GM13977 (cell line): ENCODE data around the gene SGK1.
"Not testable (repeated sequence)": the region's sequence is repeated elsewhere in the genome, so short reads cannot be mapped to it uniquely, and the experiment has no call there.

Experiments
- DNase-seq: peaks from one replicate; pipeline ENCODE4 v3.0.0; 2012; ENCODE audit warnings: low spot score
- CTCF ChIP-seq: IDR thresholded peaks from 2 replicates; pipeline ENCODE4 v1.5.1; 2012; ENCODE audit warnings: mild to moderate bottlenecking, control low read depth; ENCODE audit not compliant: insufficient read depth; ENCODE audit errors: extremely low read depth, missing control alignments
- in situ Hi-C: fragments of 300-500 bp; cut with MboI; formaldehyde crosslinking; loops from one replicate; pipeline ENCODE4 v1.12.0; 2022; ENCODE audit warnings: low sequenced_read_pairs, low pct_unique_long_range_greater_than_20kb, mixed read lengths, inconsistent platforms; ENCODE audit not compliant: unreplicated experiment

SGK1 gene

GRCh38 chr6:134258849-134259306 lies 59.0 kb downstream of the SGK1 start:
- in situ Hi-C loops = no loop called here
- TF ChIP-seq CTCF = no peak
- DNase-seq = no peak

- no peak for DNase-seq
- in situ Hi-C loops = no loop called here
- no peak for TF ChIP-seq CTCF
Measured at GRCh38 chr6:134257516-134257915, 60.4 kb downstream of the SGK1 start.

DNA sequence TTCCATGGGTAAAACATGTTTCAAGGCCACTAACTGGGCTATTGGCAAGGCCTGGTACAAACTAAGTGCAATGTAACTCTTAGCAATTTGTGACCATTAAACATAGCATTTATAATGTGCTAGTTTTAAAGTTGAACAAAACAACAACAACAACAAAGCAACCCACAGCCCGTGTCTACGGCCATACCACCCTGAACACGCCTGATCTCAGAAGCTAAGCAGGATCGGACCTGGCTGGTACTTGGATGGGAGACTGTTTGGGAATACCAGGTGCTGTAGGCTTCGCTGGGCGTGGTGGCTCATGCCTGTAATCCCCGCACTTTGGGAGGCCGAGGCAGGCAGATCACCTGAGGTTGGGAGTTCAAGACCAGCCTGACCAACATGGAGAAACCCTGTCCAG lies 61.0 kb downstream of the SGK1 start:
- no peak for TF ChIP-seq CTCF
- in situ Hi-C loops = no loop called here
- DNase-seq = no peak

DNA sequence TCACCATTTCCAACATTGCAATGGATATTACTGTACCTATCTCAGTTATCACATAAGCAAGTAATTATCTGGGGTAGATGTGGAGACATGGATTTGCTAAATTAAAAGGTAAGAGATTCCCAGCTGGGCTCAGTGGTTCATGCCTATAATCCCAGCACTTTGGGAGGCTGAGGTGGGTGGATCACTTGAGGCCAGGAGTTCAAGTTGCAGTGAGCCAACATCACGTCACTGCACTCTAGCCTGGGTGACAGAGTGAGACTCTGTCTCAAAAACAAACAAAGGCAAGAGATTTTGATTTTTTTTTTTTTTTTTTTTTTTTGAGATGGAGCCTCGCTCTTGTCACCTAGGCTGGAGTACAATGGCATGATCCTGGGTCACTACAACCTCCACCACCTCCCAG lies 62.6 kb downstream of the SGK1 start:
- DNase-seq, in situ Hi-C loops: not testable (repeated sequence)

DNA sequence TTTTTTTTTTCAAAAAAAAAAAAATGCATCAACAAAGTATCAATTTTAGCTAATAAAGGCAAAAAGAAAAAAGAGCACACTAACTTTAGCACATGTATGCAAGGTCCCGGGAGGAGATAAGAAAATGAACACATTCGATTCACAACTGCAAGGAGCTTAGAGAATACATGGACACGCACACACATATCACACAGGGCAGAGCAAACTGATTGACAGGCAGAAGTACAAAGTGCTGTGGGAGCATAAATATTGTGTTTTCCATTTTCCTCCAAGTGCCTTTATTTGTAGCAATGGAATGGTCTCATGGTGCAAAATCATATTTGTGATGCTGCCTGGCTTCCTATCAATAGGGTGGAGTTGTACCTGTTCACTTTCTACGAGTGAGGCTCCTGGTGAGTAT lies 63.8 kb downstream of the SGK1 start:
- no peak for TF ChIP-seq CTCF
- in situ Hi-C loops = no loop called here
- no peak for DNase-seq

- DNase-seq = no peak
- in situ Hi-C loops = no loop called here
- TF ChIP-seq CTCF = no peak
Measured at GRCh38 chr6:134253681-134254080, 64.2 kb downstream of the SGK1 start.

GRCh38 chr6:134251320-134251719 lies 66.6 kb downstream of the SGK1 start:
- TF ChIP-seq CTCF = no peak
- DNase-seq = no peak
- in situ Hi-C loops = no loop called here
